Endothelial cell of umbilical vein (primary cell): ENCODE data around the gene CYFIP1. TPM values are rescaled to one million over a fixed set of nuclear protein-coding genes. Genes with fewer than 3 reads are reported as not detected.

Experiments
- BruUV-seq: library from RNA; stranded (reverse); fragments of 400-500 nt; replicated peaks from 2 replicates; lab custom pipeline; 2021; lab: Mats Ljungman, UMichigan
- CTCF ChIA-PET: fragments of 300-600, 350-600 bp; sonication (Branson Sonifier 250); formaldehyde crosslinking; loops from one replicate; lab custom pipeline; 2021; ENCODE audit warnings: antibody characterized with exemption, inconsistent platforms; lab: Charles Lee
- POLR2A ChIA-PET: fragments of 300-600, 350-600 bp; sonication (Branson Sonifier 250); formaldehyde crosslinking; loops from one replicate; lab custom pipeline; 2021; ENCODE audit warnings: antibody characterized with exemption, inconsistent platforms; lab: Charles Lee
- DNase-seq: peaks from one replicate; pipeline ENCODE4 v3.0.0-alpha.2; 2011; ENCODE audit warnings: low read depth, low spot score
- FAIRE-seq: peaks from 2 replicates; lab custom pipeline; 2011; peaks lifted over from hg19 to GRCh38; lab: Jason Lieb, UNC
- H2AFZ ChIP-seq: 2 replicates; pipeline ENCODE4 v1.6.0; 2012; ENCODE audit warnings: low read depth, low read length, control low read depth, inconsistent platforms
- H3K27ac ChIP-seq: 2 replicates; pipeline ENCODE4 v1.5.1; 2011; ENCODE audit warnings: low read depth, mild to moderate bottlenecking, control low read depth, low read length, moderate library complexity; ENCODE audit not compliant: insufficient read depth
- H3K27me3 ChIP-seq, 2 experiments: 2 replicates each; pipeline versions ENCODE4 v1.6.0 to v1.6.1; 2011; ENCODE audit warnings: low read length in 2 of 2, mixed read lengths in 1 of 2; ENCODE audit not compliant: control insufficient read depth in 2 of 2, insufficient read depth in 2 of 2
- H3K36me3 ChIP-seq, 2 experiments: 2 replicates in 1 of 2; 3 replicates in 1 of 2; pipeline ENCODE4 v1.5.1; 2011; ENCODE audit warnings: low read length in 2 of 2, mild to moderate bottlenecking in 1 of 2, moderate library complexity in 1 of 2; ENCODE audit not compliant: control insufficient read depth in 2 of 2, insufficient read depth in 2 of 2; ENCODE audit errors: extremely low read depth in 1 of 2
- H3K4me1 ChIP-seq: 3 replicates; pipeline ENCODE4 v1.5.1; 2011; ENCODE audit warnings: mild to moderate bottlenecking, low read length; ENCODE audit not compliant: control insufficient read depth, insufficient read depth; ENCODE audit errors: extremely low read depth
- H3K4me2 ChIP-seq: 2 replicates; pipeline ENCODE4 v1.6.1; 2011; ENCODE audit warnings: low read length, control low read depth, mixed read lengths; ENCODE audit not compliant: insufficient read depth
- H3K4me3 ChIP-seq, 3 experiments: fragments of 200-600 bp in 1 of 3; sonication (generic), shearing (Covaris generic) in 1 of 3; replicated peaks in 1 of 3; 2 replicates each; pipeline ENCODE4 v1.5.1; 2011 to 2016; ENCODE audit warnings: control low read depth in 3 of 3, low read length in 3 of 3, mild to moderate bottlenecking in 2 of 3, inconsistent platforms in 1 of 3, low read depth in 1 of 3, moderate library complexity in 1 of 3; ENCODE audit not compliant: insufficient read depth in 1 of 3
- H3K79me2 ChIP-seq: 2 replicates; pipeline ENCODE4 v1.6.0; 2012; ENCODE audit warnings: low read length, inconsistent platforms; ENCODE audit not compliant: control insufficient read depth, insufficient read depth
- H3K9ac ChIP-seq: replicated peaks from 2 replicates; pipeline ENCODE3; 2011; ENCODE audit warnings: low read length, control low read depth; ENCODE audit not compliant: insufficient read depth; ENCODE audit errors: extremely low read depth
- H3K9me1 ChIP-seq: replicated peaks from 3 replicates; pipeline ENCODE4 v1.6.0; 2011; ENCODE audit warnings: mild to moderate bottlenecking, low read length; ENCODE audit not compliant: control insufficient read depth, insufficient read depth; ENCODE audit errors: extremely low read depth
- H3K9me3 ChIP-seq: replicated peaks from 2 replicates; pipeline ENCODE4 v1.5.1; 2012; ENCODE audit warnings: low read length, inconsistent platforms; ENCODE audit not compliant: control insufficient read depth, insufficient read depth
- H4K20me1 ChIP-seq: replicated peaks from 2 replicates; pipeline ENCODE3; 2011; ENCODE audit warnings: mild to moderate bottlenecking, low read length; ENCODE audit not compliant: control insufficient read depth, insufficient read depth; ENCODE audit errors: extremely low read depth
- EZH2 ChIP-seq: IDR thresholded peaks from 2 replicates; pipeline ENCODE4 v1.6.1; 2012; ENCODE audit warnings: borderline replicate concordance, low read depth, mild to moderate bottlenecking, moderate library complexity, low read length, inconsistent platforms; ENCODE audit not compliant: severe bottlenecking
- FOS ChIP-seq: IDR thresholded peaks from 2 replicates; pipeline ENCODE4 v1.6.1; 2011; ENCODE audit warnings: mild to moderate bottlenecking, low read length, moderate library complexity, borderline replicate concordance; ENCODE audit not compliant: insufficient read depth
- GATA2 ChIP-seq: IDR thresholded peaks from 2 replicates; pipeline ENCODE4 v1.7.0; 2011; ENCODE audit warnings: low read depth, mild to moderate bottlenecking, moderate library complexity, mixed read lengths, low read length; ENCODE audit not compliant: insufficient read length, insufficient read depth
- JUN ChIP-seq: IDR thresholded peaks from 2 replicates; pipeline ENCODE4 v1.6.1; 2011; ENCODE audit warnings: borderline replicate concordance, low read depth; ENCODE audit not compliant: insufficient read length, insufficient read depth
- MYC ChIP-seq: IDR thresholded peaks from one replicate; pipeline ENCODE4 v1.6.1; 2011; ENCODE audit warnings: mild to moderate bottlenecking, low read depth, low read length
- POLR2A ChIP-seq: IDR thresholded peaks from 2 replicates; pipeline ENCODE4 v1.6.1; 2012; ENCODE audit warnings: low read depth, mild to moderate bottlenecking, control low read depth, low read length
- POLR2AphosphoS5 ChIP-seq: IDR thresholded peaks from 2 replicates; pipeline ENCODE4 v1.6.1; 2012; ENCODE audit warnings: low read depth, mild to moderate bottlenecking, control low read depth, low read length, moderate library complexity; ENCODE audit not compliant: insufficient read depth
- dilution Hi-C: fragments of 300-500 bp; cut with MboI; formaldehyde crosslinking; loops from one replicate; pipeline ENCODE4 v1.15.0; 2019; ENCODE audit warnings: low sequenced_read_pairs; ENCODE audit not compliant: extremely low pct_ligation_motif_present
- intact Hi-C: fragments of 100-400 bp; cut with micrococcal nuclease; formaldehyde crosslinking; loops from one replicate; pipeline ENCODE4 v1.10.0; 2022
- polyA plus RNA-seq, 4 experiments: library from polyadenylated mRNA; depleted of rRNA in 3 of 4; stranded (reverse) in 3 of 4; unstranded in 1 of 4; fragments of >200 nt; gene quantifications; 2 replicates each; pipeline versions ENCODE4 v1.2.1 to v1.2.3, GENCODE V29; 2011 to 2012; ENCODE audit warnings: missing spikeins in 1 of 4
- total RNA-seq: library from RNA; stranded (reverse); gene quantifications from 2 replicates; pipeline ENCODE4 v1.2.3, GENCODE V29; 2021
- TF ChIP-seq, protein P1 (sequence below), 2 donors: IDR thresholded peaks; 1 replicate in 1 of 2; 2 replicates in 1 of 2; pipeline ENCODE4 v1.5.1; 2011; ENCODE audit warnings: low read length in 2 of 2, mild to moderate bottlenecking in 2 of 2, moderate library complexity in 2 of 2, control low read depth in 1 of 2, inconsistent platforms in 1 of 2, low read depth in 1 of 2; ENCODE audit not compliant: insufficient read depth in 1 of 2; ENCODE audit errors: extremely low read depth in 1 of 2
- TF ChIP-seq, protein P2 (sequence below): IDR thresholded peaks from 2 replicates; pipeline ENCODE4 v1.6.1; 2011; ENCODE audit not compliant: insufficient read depth, insufficient read length

Gene CYFIP1
- total and polyA plus RNA-seq, 2 donors (not counting 3 experiments of a cell fraction or from before 2014, with no cell fraction given): 81.4 to 158 TPM

DNA sequence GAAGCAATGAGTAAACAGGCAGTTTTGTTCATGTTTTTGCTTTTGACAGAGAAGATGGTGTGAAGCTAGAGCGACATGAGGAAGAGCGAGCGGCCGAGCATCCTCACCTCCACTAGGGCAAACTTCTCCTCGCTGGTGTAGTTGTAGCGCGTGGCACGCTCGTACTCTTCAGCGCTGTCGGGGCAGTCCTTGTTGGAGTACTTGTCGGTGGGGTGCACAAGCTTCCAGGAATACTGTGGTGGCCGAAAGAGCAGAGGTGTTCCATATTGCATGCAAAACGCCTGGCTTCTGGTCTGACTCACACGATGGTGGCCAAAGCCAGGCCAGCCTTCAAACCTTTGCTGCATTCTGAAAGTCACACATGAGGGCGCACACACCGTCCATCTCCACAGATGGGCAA is 54.3 kb downstream of the CYFIP1 start:
- Histone ChIP-seq H3K4me3 (no peak overlapping the region), H3K27me3 (no peaks in the 10 kb centered on the region), H2AFZ (no peak overlapping the region), H4K20me1 (no peaks in the 10 kb centered on the region), H3K9ac (no peak overlapping the region), H3K9me1 (no peaks in the 10 kb centered on the region), H3K4me1 (no peaks in the 10 kb centered on the region), H3K79me2 (no peaks in the 10 kb centered on the region), H3K9me3 (no peaks in the 10 kb centered on the region), H3K36me3 (peaks cover 4 to 6% of the 10 kb centered on the region in 2 experiments), H3K27ac (no peak overlapping the region), H3K4me2 (no peak overlapping the region)
- TF ChIP-seq POLR2AphosphoS5 (no peak), MYC (no peak), JUN (no peak)
- TF ChIP-seq, protein P1, sequence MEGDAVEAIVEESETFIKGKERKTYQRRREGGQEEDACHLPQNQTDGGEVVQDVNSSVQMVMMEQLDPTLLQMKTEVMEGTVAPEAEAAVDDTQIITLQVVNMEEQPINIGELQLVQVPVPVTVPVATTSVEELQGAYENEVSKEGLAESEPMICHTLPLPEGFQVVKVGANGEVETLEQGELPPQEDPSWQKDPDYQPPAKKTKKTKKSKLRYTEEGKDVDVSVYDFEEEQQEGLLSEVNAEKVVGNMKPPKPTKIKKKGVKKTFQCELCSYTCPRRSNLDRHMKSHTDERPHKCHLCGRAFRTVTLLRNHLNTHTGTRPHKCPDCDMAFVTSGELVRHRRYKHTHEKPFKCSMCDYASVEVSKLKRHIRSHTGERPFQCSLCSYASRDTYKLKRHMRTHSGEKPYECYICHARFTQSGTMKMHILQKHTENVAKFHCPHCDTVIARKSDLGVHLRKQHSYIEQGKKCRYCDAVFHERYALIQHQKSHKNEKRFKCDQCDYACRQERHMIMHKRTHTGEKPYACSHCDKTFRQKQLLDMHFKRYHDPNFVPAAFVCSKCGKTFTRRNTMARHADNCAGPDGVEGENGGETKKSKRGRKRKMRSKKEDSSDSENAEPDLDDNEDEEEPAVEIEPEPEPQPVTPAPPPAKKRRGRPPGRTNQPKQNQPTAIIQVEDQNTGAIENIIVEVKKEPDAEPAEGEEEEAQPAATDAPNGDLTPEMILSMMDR (IDR thresholded peaks at IDR 0.05; ENCODE audit: extremely low read depth in 1 of 2, insufficient read depth in 1 of 2, low read depth in 1 of 2, low read length in 2 of 2): no peak
- dilution Hi-C loops (no loop called here), intact Hi-C loops (no loop called here)
- ChIA-PET POLR2A (no interaction called here), CTCF (interaction anchor here (0.7 kb wide), 1 partner anchor 8 kb away, joined by 3 read pairs; no protein-coding TSS in a partner anchor)
- FAIRE-seq (no peak), DNase-seq (no peak)
- BruUV-seq: no TSS peak

GRCh38 chr15:22922003-22922402 is 58.2 kb downstream of the CYFIP1 start:
- H3K4me2 ChIP-seq: no peak overlapping the region
- no peak overlapping the region for H3K27ac ChIP-seq
- no peaks in the 10 kb centered on the region for H3K27me3 ChIP-seq
- ChIA-PET CTCF (no interaction called here), POLR2A (no interaction called here)
- no peak overlapping the region for H2AFZ ChIP-seq
- H3K9me1 ChIP-seq: no peaks in the 10 kb centered on the region
- H3K79me2 ChIP-seq: no peaks in the 10 kb centered on the region
- dilution Hi-C loops (no loop called here), intact Hi-C loops (loop anchor here (5.0 kb wide), 1 partner anchor 40 kb away; no protein-coding TSS in a partner anchor)
- no peaks in the 10 kb centered on the region for H3K4me1 ChIP-seq
- H3K36me3 ChIP-seq: peaks cover 9% of the 10 kb centered on the region in 2 experiments
- FAIRE-seq: no peak
- BruUV-seq: no TSS peak
- H3K9me3 ChIP-seq: no peaks in the 10 kb centered on the region
- DNase-seq: no peak
- no peak overlapping the region for H3K4me3 ChIP-seq
- no peak overlapping the region for H3K9ac ChIP-seq
- H4K20me1 ChIP-seq: no peaks in the 10 kb centered on the region
- no peak for TF ChIP-seq POLR2AphosphoS5
- TF ChIP-seq, protein P1 (IDR thresholded peaks at IDR 0.05; ENCODE audit: extremely low read depth in 1 of 2, insufficient read depth in 1 of 2, low read depth in 1 of 2, low read length in 2 of 2): no peak
- no peak for TF ChIP-seq GATA2
- TF ChIP-seq, protein P2, sequence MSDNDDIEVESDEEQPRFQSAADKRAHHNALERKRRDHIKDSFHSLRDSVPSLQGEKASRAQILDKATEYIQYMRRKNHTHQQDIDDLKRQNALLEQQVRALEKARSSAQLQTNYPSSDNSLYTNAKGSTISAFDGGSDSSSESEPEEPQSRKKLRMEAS: no peak
- no peak for TF ChIP-seq MYC
- TF ChIP-seq FOS: no peak
- no peak for TF ChIP-seq EZH2
- no peak for TF ChIP-seq POLR2A
- no peak for TF ChIP-seq JUN
